NCI-H2196 (cell line): Measurements from ENCODE around the gene DEPP1.

ENCODE experiments used
- DNase-seq: peaks from one replicate; lab custom pipeline; 2025; ENCODE audit not compliant: unreplicated experiment; lab: John Stamatoyannopoulos, UW

The DEPP1 gene

GRCh38 chr10:44934416-44935200, 44.0 kb downstream of the DEPP1 start:
- DNase-seq: no peak

- DNase-seq: no peak
These were observed 44.9 kb downstream of the DEPP1 start for GRCh38 chr10:44933451-44934321.

GRCh38 chr10:44932517-44933450, 45.8 kb downstream of the DEPP1 start:
- DNase-seq: peak; percentile 64

GRCh38 chr10:44931621-44932516, 46.7 kb downstream of the DEPP1 start:
- DNase-seq: no peak

- no peak for DNase-seq
These were observed 47.5 kb downstream of the DEPP1 start for GRCh38 chr10:44930904-44931620.

- DNase-seq: no peak
These were observed 49.0 kb downstream of the DEPP1 start for GRCh38 chr10:44929356-44930255.

- no peak for DNase-seq
These were observed 50.1 kb downstream of the DEPP1 start for GRCh38 chr10:44928462-44928861.

- DNase-seq: no peak
These were observed 51.3 kb downstream of the DEPP1 start for GRCh38 chr10:44927352-44927751.

DNA sequence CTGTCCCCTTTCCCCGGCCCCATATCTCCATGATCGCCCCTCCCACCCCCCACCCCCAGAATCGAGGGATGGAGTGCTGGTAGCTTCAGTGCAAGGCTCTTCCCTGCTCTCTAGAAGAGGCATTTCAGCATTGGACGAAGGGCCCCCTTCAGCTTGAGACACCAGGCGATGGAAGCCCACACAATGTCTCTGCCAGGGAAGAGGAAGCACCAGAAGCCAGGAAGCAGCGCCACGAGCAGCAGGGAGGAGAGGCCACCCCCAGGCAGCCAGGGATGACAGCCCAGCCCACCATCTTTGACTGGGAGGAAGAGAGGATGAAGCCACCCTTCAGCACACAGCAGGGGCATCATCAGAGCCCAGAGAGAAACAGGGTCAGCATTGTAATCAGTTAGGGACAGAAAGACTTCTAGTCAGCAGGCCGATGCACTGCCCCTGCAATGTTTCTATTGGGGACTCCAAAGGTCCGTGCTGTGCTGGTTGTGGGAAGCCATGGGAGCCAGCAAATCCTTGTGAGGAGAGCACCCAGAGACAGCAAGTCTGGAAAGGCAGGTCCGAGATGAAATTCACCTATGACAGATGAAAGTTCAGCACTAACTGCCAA, 51.8 kb downstream of the DEPP1 start:
- no peak for DNase-seq
